Fibroblast of pulmonary artery (primary cell): ENCODE results near the gene ZBTB20.

ENCODE experiments used
- DNase-seq: peaks from one replicate; pipeline ENCODE4 v3.0.0-alpha.2; 2010; ENCODE audit warnings: low read depth
- H3K4me3 ChIP-seq: replicated peaks from 2 replicates; pipeline ENCODE4 v1.5.1; 2011; ENCODE audit warnings: low read depth, mild to moderate bottlenecking, control low read depth, low read length, moderate library complexity
- TF ChIP-seq, protein P1 (sequence below): IDR thresholded peaks from 2 replicates; pipeline ENCODE4 v1.5.1; 2011; ENCODE audit warnings: mild to moderate bottlenecking, control low read depth, low read length, inconsistent platforms; ENCODE audit errors: missing control alignments

Gene ZBTB20

GRCh38 chr3:114615523-114616085 is 531.5 kb downstream of the ZBTB20 start:
- DNase-seq: no peak
- TF ChIP-seq, protein P1, sequence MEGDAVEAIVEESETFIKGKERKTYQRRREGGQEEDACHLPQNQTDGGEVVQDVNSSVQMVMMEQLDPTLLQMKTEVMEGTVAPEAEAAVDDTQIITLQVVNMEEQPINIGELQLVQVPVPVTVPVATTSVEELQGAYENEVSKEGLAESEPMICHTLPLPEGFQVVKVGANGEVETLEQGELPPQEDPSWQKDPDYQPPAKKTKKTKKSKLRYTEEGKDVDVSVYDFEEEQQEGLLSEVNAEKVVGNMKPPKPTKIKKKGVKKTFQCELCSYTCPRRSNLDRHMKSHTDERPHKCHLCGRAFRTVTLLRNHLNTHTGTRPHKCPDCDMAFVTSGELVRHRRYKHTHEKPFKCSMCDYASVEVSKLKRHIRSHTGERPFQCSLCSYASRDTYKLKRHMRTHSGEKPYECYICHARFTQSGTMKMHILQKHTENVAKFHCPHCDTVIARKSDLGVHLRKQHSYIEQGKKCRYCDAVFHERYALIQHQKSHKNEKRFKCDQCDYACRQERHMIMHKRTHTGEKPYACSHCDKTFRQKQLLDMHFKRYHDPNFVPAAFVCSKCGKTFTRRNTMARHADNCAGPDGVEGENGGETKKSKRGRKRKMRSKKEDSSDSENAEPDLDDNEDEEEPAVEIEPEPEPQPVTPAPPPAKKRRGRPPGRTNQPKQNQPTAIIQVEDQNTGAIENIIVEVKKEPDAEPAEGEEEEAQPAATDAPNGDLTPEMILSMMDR: no peak

GRCh38 chr3:114609973-114610630 is 537.0 kb downstream of the ZBTB20 start:
- H3K4me3 ChIP-seq: no peak overlapping the region
- DNase-seq: no peak
- TF ChIP-seq, protein P1: no peak

More at GRCh38 chr3:114615523-114616085, 531.5 kb downstream of the ZBTB20 start:
- no peak overlapping the region for H3K4me3 ChIP-seq

DNA sequence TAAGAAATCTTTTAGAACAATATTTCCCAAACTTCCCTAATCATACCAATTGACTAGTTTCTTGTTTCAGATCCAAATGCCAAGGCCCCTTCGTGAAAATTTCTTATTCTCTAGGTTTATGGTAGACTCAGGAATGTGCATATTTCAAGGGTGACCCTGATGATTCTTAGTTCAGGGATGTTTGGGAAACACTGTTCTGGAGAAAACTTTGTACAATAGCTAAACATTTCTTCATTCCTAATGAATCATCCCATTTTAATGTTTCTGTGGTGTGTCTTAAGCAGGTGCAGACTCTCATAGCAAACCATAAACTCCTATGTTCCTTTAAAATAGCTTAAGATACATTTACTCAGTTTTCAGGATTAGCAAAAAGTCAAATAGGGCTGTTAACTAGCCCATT is 538.8 kb downstream of the ZBTB20 start:
- peak; percentile 85 for DNase-seq
- no peak overlapping the region for H3K4me3 ChIP-seq
- TF ChIP-seq, protein P1: no peak

DNA sequence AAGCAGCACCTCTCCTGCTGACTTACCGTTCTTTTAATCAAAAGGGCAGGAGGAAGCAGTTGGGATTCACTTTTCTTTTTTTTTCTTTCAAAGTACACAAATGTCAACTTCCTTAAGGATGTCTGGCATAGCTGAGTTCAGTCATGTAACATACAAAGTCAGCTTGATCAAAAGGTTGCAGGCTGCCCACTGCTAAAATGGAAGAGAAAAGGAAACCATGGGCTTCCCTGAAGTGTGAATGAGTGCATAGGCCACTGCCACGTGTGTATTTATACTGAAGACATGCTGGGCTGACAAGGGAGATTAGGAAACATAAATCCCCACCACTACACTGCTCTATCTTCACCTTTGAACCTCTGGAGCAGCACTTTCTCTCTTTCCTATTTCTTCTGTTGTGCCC is 540.8 kb downstream of the ZBTB20 start:
- TF ChIP-seq, protein P1: no peak

GRCh38 chr3:114600571-114600970 is 546.5 kb downstream of the ZBTB20 start:
- no peak overlapping the region for H3K4me3 ChIP-seq
- TF ChIP-seq, protein P1: no peak
- DNase-seq: no peak

More for the DNA sequence above, 540.8 kb downstream of the ZBTB20 start:
- no peak for DNase-seq
- no peak overlapping the region for H3K4me3 ChIP-seq

DNA sequence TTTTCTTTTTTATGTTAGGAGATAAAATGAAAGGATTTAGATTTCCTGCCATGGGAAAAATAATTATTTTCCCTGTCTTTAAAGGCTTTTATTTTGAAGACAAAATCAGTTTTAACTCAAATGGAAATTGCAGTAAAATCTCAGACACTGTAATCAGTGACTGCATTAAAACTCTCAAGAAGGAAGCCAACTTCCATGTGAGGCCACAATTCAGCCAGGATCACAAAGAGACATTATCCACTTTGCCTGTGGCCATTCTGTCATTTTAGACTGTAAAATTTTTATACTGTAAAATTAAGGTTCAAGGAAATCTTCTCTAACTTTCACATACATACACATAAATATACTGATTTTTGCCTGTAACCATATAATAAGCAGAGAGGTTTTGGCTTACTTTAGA is 549.2 kb downstream of the ZBTB20 start:
- TF ChIP-seq, protein P1: no peak
- no peak overlapping the region for H3K4me3 ChIP-seq
- no peak for DNase-seq

DNA sequence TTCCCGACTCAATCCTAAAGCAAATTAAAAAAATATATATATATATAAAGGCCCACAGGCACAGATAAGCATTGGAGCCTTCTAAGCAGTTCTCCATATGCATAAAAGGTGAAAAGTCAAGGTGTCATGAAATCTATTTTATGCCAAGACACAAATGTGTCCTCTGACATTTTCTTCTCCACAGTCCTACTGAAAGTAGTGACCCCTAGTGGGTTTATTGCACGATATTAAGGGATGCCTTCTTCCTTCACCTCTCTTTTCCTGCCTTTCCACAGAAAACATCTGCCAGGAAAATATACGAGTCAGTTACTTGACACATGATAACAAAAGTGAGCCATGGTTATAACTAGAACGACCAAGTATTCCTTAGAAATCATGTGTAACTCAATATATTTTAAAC is 550.1 kb downstream of the ZBTB20 start:
- TF ChIP-seq, protein P1: peak; percentile 35
- DNase-seq: peak; percentile 11
- no peak overlapping the region for H3K4me3 ChIP-seq
